Stomach smooth muscle (tissue), 2 donors: ENCODE measurements around the gene FAM83C.

Experiments used
- H3K27ac ChIP-seq: one replicate; pipeline ENCODE4 v1.7.0; 2013; ENCODE audit warnings: mild to moderate bottlenecking, low read length, inconsistent platforms
- H3K27me3 ChIP-seq, 2 donors: one replicate each; pipeline ENCODE4 v1.7.0; 2013; ENCODE audit warnings: low read length in 2 of 2; ENCODE audit not compliant: insufficient read depth in 2 of 2, control insufficient read depth in 1 of 2
- H3K36me3 ChIP-seq, 2 donors: one replicate each; pipeline ENCODE4 v1.7.0; 2013; ENCODE audit warnings: low read length in 2 of 2; ENCODE audit not compliant: control insufficient read depth in 2 of 2, insufficient read depth in 2 of 2
- H3K4me1 ChIP-seq: one replicate; pipeline ENCODE4 v1.7.0; 2013; ENCODE audit warnings: low read length; ENCODE audit not compliant: control insufficient read depth, insufficient read depth
- H3K4me3 ChIP-seq, 2 donors: one replicate each; pipeline ENCODE4 v1.7.0; 2013; ENCODE audit warnings: low read length in 2 of 2
- H3K9ac ChIP-seq, 2 donors: one replicate each; pipeline ENCODE4 v1.7.0; 2013; ENCODE audit warnings: low read length in 2 of 2, mild to moderate bottlenecking in 1 of 2
- H3K9me3 ChIP-seq, 2 donors: one replicate each; pipeline ENCODE4 v1.7.0; 2013; ENCODE audit warnings: low read length in 2 of 2; ENCODE audit not compliant: control insufficient read depth in 2 of 2
- donor health status: healthy.
- donor health status: Pancreatic carcinoma.

FAM83C gene

GRCh38 chr20:35243317-35243716 is 48.9 kb downstream of the FAM83C start:
- Histone ChIP-seq H3K9me3 (no peaks in the 10 kb centered on the region), H3K4me3 (no peak overlapping the region), H3K9ac (no peak overlapping the region), H3K4me1 (no peaks in the 10 kb centered on the region), H3K36me3 (peaks cover 0 to 6% of the 10 kb centered on the region in 2 donors), H3K27ac (no peak overlapping the region), H3K27me3 (no peaks in the 10 kb centered on the region)

GRCh38 chr20:35240811-35241293 is 51.4 kb downstream of the FAM83C start:
- peak overlapping the region in 1 of 2 donors; percentile 5 for H3K9ac ChIP-seq
- no peak overlapping the region for H3K27ac ChIP-seq
- no peak overlapping the region for H3K4me3 ChIP-seq
- H3K27me3 ChIP-seq: no peaks in the 10 kb centered on the region
- no peaks in the 10 kb centered on the region for H3K4me1 ChIP-seq
- H3K36me3 ChIP-seq: peaks cover 4 to 5% of the 10 kb centered on the region in 2 donors
- no peaks in the 10 kb centered on the region for H3K9me3 ChIP-seq

GRCh38 chr20:35240083-35240810 is 52.0 kb downstream of the FAM83C start:
- Histone ChIP-seq H3K4me1 (no peaks in the 10 kb centered on the region), H3K36me3 (peaks cover 5 to 6% of the 10 kb centered on the region in 2 donors), H3K9me3 (no peaks in the 10 kb centered on the region), H3K9ac (no peak overlapping the region), H3K27ac (no peak overlapping the region), H3K4me3 (no peak overlapping the region), H3K27me3 (no peaks in the 10 kb centered on the region)

- no peaks in the 10 kb centered on the region for H3K27me3 ChIP-seq
- H3K27ac ChIP-seq: no peak overlapping the region
- H3K9me3 ChIP-seq: no peaks in the 10 kb centered on the region
- H3K9ac ChIP-seq: no peak overlapping the region
- H3K4me1 ChIP-seq: no peaks in the 10 kb centered on the region
- H3K4me3 ChIP-seq: no peak overlapping the region
- peaks cover 5 to 11% of the 10 kb centered on the region in 2 donors for H3K36me3 ChIP-seq
Observed at GRCh38 chr20:35238735-35239134, 53.5 kb downstream of the FAM83C start.

GRCh38 chr20:35238170-35238569 is 54.1 kb downstream of the FAM83C start:
- H3K9me3 ChIP-seq: no peaks in the 10 kb centered on the region
- peaks cover 5 to 11% of the 10 kb centered on the region in 2 donors for H3K36me3 ChIP-seq
- no peaks in the 10 kb centered on the region for H3K4me1 ChIP-seq
- H3K27ac ChIP-seq: no peak overlapping the region
- H3K9ac ChIP-seq: no peak overlapping the region
- no peaks in the 10 kb centered on the region for H3K27me3 ChIP-seq
- H3K4me3 ChIP-seq: no peak overlapping the region

- Histone ChIP-seq H3K9ac (no peak overlapping the region), H3K36me3 (peaks cover 5 to 11% of the 10 kb centered on the region in 2 donors), H3K4me3 (no peak overlapping the region), H3K9me3 (no peaks in the 10 kb centered on the region), H3K27me3 (no peaks in the 10 kb centered on the region), H3K4me1 (no peaks in the 10 kb centered on the region), H3K27ac (no peak overlapping the region)
Observed at GRCh38 chr20:35237486-35237885, 54.7 kb downstream of the FAM83C start.

- H3K4me3 ChIP-seq: no peak overlapping the region
- no peaks in the 10 kb centered on the region for H3K27me3 ChIP-seq
- H3K36me3 ChIP-seq: peaks cover 5 to 16% of the 10 kb centered on the region in 2 donors
- no peak overlapping the region for H3K9ac ChIP-seq
- no peak overlapping the region for H3K27ac ChIP-seq
- H3K9me3 ChIP-seq: no peaks in the 10 kb centered on the region
- no peaks in the 10 kb centered on the region for H3K4me1 ChIP-seq
Observed at GRCh38 chr20:35235881-35236280, 56.3 kb downstream of the FAM83C start.
